Spleen (tissue), 7 donors: Measurements from ENCODE around the gene OSBPL10.

Source experiments
- POLR2AphosphoS5 ChIP-seq, 3 donors: sonication (generic); formaldehyde crosslinking; IDR thresholded peaks; one replicate each; pipeline ENCODE4 v1.5.1; 2017; ENCODE audit warnings: antibody characterized with exemption in 3 of 3
- TF ChIP-seq, protein P1 (sequence below), 11 experiments: fragments of 200-600 bp in 7 of 11; fragments of 450-650 bp in 4 of 11; sonication (generic) in 4 of 11; IDR thresholded peaks in 8 of 11; conservative IDR thresholded peaks in 3 of 11; 1 replicate in 7 of 11; 2 replicates in 4 of 11; pipeline versions ENCODE4 v1.4.0 to v1.8.0; 2016 to 2021; ENCODE audit warnings: antibody characterized with exemption in 11 of 11, inconsistent platforms in 4 of 11, mild to moderate bottlenecking in 1 of 11
- donor health status: DM: no; HTN: no; CAD: no; lungs with moderate emphysema.
- donor health status: DM: no; HTN: no; CAD: no.
- donor health status: DM: no; HTN: no; CAD: no.

GRCh38 chr3:31882431-31882830 is 98.6 kb downstream of the OSBPL10 start:
- no peak for TF ChIP-seq POLR2AphosphoS5 (IDR thresholded peaks at IDR 0.05)
- TF ChIP-seq, protein P1, sequence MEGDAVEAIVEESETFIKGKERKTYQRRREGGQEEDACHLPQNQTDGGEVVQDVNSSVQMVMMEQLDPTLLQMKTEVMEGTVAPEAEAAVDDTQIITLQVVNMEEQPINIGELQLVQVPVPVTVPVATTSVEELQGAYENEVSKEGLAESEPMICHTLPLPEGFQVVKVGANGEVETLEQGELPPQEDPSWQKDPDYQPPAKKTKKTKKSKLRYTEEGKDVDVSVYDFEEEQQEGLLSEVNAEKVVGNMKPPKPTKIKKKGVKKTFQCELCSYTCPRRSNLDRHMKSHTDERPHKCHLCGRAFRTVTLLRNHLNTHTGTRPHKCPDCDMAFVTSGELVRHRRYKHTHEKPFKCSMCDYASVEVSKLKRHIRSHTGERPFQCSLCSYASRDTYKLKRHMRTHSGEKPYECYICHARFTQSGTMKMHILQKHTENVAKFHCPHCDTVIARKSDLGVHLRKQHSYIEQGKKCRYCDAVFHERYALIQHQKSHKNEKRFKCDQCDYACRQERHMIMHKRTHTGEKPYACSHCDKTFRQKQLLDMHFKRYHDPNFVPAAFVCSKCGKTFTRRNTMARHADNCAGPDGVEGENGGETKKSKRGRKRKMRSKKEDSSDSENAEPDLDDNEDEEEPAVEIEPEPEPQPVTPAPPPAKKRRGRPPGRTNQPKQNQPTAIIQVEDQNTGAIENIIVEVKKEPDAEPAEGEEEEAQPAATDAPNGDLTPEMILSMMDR (IDR thresholded peaks at IDR 0.05 in 8 of 11, conservative IDR thresholded peaks at IDR 0.05 in 3 of 11) = no peak
